Endothelial cell of umbilical vein (primary cell): ENCODE measurements around the gene IFITM2. TPM values are rescaled to one million over a fixed set of nuclear protein-coding genes. Genes with fewer than 3 reads are reported as not detected.

Experiments used
- BruUV-seq: library from RNA; stranded (reverse); fragments of 400-500 nt; replicated peaks from 2 replicates; lab custom pipeline; 2021; lab: Mats Ljungman, UMichigan
- CTCF ChIA-PET: fragments of 300-600, 350-600 bp; sonication (Branson Sonifier 250); formaldehyde crosslinking; loops from one replicate; lab custom pipeline; 2021; ENCODE audit warnings: antibody characterized with exemption, inconsistent platforms; lab: Charles Lee
- POLR2A ChIA-PET: fragments of 300-600, 350-600 bp; sonication (Branson Sonifier 250); formaldehyde crosslinking; loops from one replicate; lab custom pipeline; 2021; ENCODE audit warnings: antibody characterized with exemption, inconsistent platforms; lab: Charles Lee
- DNase-seq: peaks from one replicate; pipeline ENCODE4 v3.0.0-alpha.2; 2011; ENCODE audit warnings: low read depth, low spot score
- FAIRE-seq: peaks from 2 replicates; lab custom pipeline; 2011; peaks lifted over from hg19 to GRCh38; lab: Jason Lieb, UNC
- H2AFZ ChIP-seq: 2 replicates; pipeline ENCODE4 v1.6.0; 2012; ENCODE audit warnings: low read depth, low read length, control low read depth, inconsistent platforms
- H3K27ac ChIP-seq: 2 replicates; pipeline ENCODE4 v1.5.1; 2011; ENCODE audit warnings: low read depth, mild to moderate bottlenecking, control low read depth, low read length, moderate library complexity; ENCODE audit not compliant: insufficient read depth
- H3K27me3 ChIP-seq, 2 experiments: 2 replicates each; pipeline versions ENCODE4 v1.6.0 to v1.6.1; 2011; ENCODE audit warnings: low read length in 2 of 2, mixed read lengths in 1 of 2; ENCODE audit not compliant: control insufficient read depth in 2 of 2, insufficient read depth in 2 of 2
- H3K36me3 ChIP-seq, 2 experiments: 2 replicates in 1 of 2; 3 replicates in 1 of 2; pipeline ENCODE4 v1.5.1; 2011; ENCODE audit warnings: low read length in 2 of 2, mild to moderate bottlenecking in 1 of 2, moderate library complexity in 1 of 2; ENCODE audit not compliant: control insufficient read depth in 2 of 2, insufficient read depth in 2 of 2; ENCODE audit errors: extremely low read depth in 1 of 2
- H3K4me1 ChIP-seq: 3 replicates; pipeline ENCODE4 v1.5.1; 2011; ENCODE audit warnings: mild to moderate bottlenecking, low read length; ENCODE audit not compliant: control insufficient read depth, insufficient read depth; ENCODE audit errors: extremely low read depth
- H3K4me2 ChIP-seq: 2 replicates; pipeline ENCODE4 v1.6.1; 2011; ENCODE audit warnings: low read length, control low read depth, mixed read lengths; ENCODE audit not compliant: insufficient read depth
- H3K4me3 ChIP-seq, 3 experiments: fragments of 200-600 bp in 1 of 3; sonication (generic), shearing (Covaris generic) in 1 of 3; replicated peaks in 1 of 3; 2 replicates each; pipeline ENCODE4 v1.5.1; 2011 to 2016; ENCODE audit warnings: control low read depth in 3 of 3, low read length in 3 of 3, mild to moderate bottlenecking in 2 of 3, inconsistent platforms in 1 of 3, low read depth in 1 of 3, moderate library complexity in 1 of 3; ENCODE audit not compliant: insufficient read depth in 1 of 3
- H3K79me2 ChIP-seq: 2 replicates; pipeline ENCODE4 v1.6.0; 2012; ENCODE audit warnings: low read length, inconsistent platforms; ENCODE audit not compliant: control insufficient read depth, insufficient read depth
- H3K9ac ChIP-seq: replicated peaks from 2 replicates; pipeline ENCODE3; 2011; ENCODE audit warnings: low read length, control low read depth; ENCODE audit not compliant: insufficient read depth; ENCODE audit errors: extremely low read depth
- H3K9me1 ChIP-seq: replicated peaks from 3 replicates; pipeline ENCODE4 v1.6.0; 2011; ENCODE audit warnings: mild to moderate bottlenecking, low read length; ENCODE audit not compliant: control insufficient read depth, insufficient read depth; ENCODE audit errors: extremely low read depth
- H3K9me3 ChIP-seq: replicated peaks from 2 replicates; pipeline ENCODE4 v1.5.1; 2012; ENCODE audit warnings: low read length, inconsistent platforms; ENCODE audit not compliant: control insufficient read depth, insufficient read depth
- H4K20me1 ChIP-seq: replicated peaks from 2 replicates; pipeline ENCODE3; 2011; ENCODE audit warnings: mild to moderate bottlenecking, low read length; ENCODE audit not compliant: control insufficient read depth, insufficient read depth; ENCODE audit errors: extremely low read depth
- EZH2 ChIP-seq: IDR thresholded peaks from 2 replicates; pipeline ENCODE4 v1.6.1; 2012; ENCODE audit warnings: borderline replicate concordance, low read depth, mild to moderate bottlenecking, moderate library complexity, low read length, inconsistent platforms; ENCODE audit not compliant: severe bottlenecking
- FOS ChIP-seq: IDR thresholded peaks from 2 replicates; pipeline ENCODE4 v1.6.1; 2011; ENCODE audit warnings: mild to moderate bottlenecking, low read length, moderate library complexity, borderline replicate concordance; ENCODE audit not compliant: insufficient read depth
- GATA2 ChIP-seq: IDR thresholded peaks from 2 replicates; pipeline ENCODE4 v1.7.0; 2011; ENCODE audit warnings: low read depth, mild to moderate bottlenecking, moderate library complexity, mixed read lengths, low read length; ENCODE audit not compliant: insufficient read length, insufficient read depth
- JUN ChIP-seq: IDR thresholded peaks from 2 replicates; pipeline ENCODE4 v1.6.1; 2011; ENCODE audit warnings: borderline replicate concordance, low read depth; ENCODE audit not compliant: insufficient read length, insufficient read depth
- MAX ChIP-seq: IDR thresholded peaks from 2 replicates; pipeline ENCODE4 v1.6.1; 2011; ENCODE audit not compliant: insufficient read depth, insufficient read length
- MYC ChIP-seq: IDR thresholded peaks from one replicate; pipeline ENCODE4 v1.6.1; 2011; ENCODE audit warnings: mild to moderate bottlenecking, low read depth, low read length
- POLR2A ChIP-seq: IDR thresholded peaks from 2 replicates; pipeline ENCODE4 v1.6.1; 2012; ENCODE audit warnings: low read depth, mild to moderate bottlenecking, control low read depth, low read length
- POLR2AphosphoS5 ChIP-seq: IDR thresholded peaks from 2 replicates; pipeline ENCODE4 v1.6.1; 2012; ENCODE audit warnings: low read depth, mild to moderate bottlenecking, control low read depth, low read length, moderate library complexity; ENCODE audit not compliant: insufficient read depth
- dilution Hi-C: fragments of 300-500 bp; cut with MboI; formaldehyde crosslinking; loops from one replicate; pipeline ENCODE4 v1.15.0; 2019; ENCODE audit warnings: low sequenced_read_pairs; ENCODE audit not compliant: extremely low pct_ligation_motif_present
- intact Hi-C: fragments of 100-400 bp; cut with micrococcal nuclease; formaldehyde crosslinking; loops from one replicate; pipeline ENCODE4 v1.10.0; 2022
- polyA plus RNA-seq, 4 experiments: library from polyadenylated mRNA; depleted of rRNA in 3 of 4; stranded (reverse) in 3 of 4; unstranded in 1 of 4; fragments of >200 nt; gene quantifications; 2 replicates each; pipeline versions ENCODE4 v1.2.1 to v1.2.3, GENCODE V29; 2011 to 2012; ENCODE audit warnings: missing spikeins in 1 of 4
- total RNA-seq: library from RNA; stranded (reverse); gene quantifications from 2 replicates; pipeline ENCODE4 v1.2.3, GENCODE V29; 2021
- TF ChIP-seq, protein P1 (sequence below), 2 donors: IDR thresholded peaks; 1 replicate in 1 of 2; 2 replicates in 1 of 2; pipeline ENCODE4 v1.5.1; 2011; ENCODE audit warnings: low read length in 2 of 2, mild to moderate bottlenecking in 2 of 2, moderate library complexity in 2 of 2, control low read depth in 1 of 2, inconsistent platforms in 1 of 2, low read depth in 1 of 2; ENCODE audit not compliant: insufficient read depth in 1 of 2; ENCODE audit errors: extremely low read depth in 1 of 2

IFITM2 gene
- total and polyA plus RNA-seq, 2 donors (not counting 3 experiments of a cell fraction or from before 2014, with no cell fraction given), result 219 to 1,135 TPM

- no peak for DNase-seq
- dilution Hi-C loops (no loop called here), intact Hi-C loops (no loop called here)
These were observed 18.3 kb upstream of the IFITM2 start for GRCh38 chr11:289398-289711.

More at GRCh38 chr11:289398-289711, 18.3 kb upstream of the IFITM2 start:
- CTCF ChIA-PET, result interaction anchor here (1.5 to 2.2 kb wide), 2 partner anchors 16 to 39 kb away, joined by 3 to 11 read pairs; no protein-coding TSS in a partner anchor
- POLR2A ChIA-PET, result no interaction called here
- no peak for FAIRE-seq
- Histone ChIP-seq H3K4me3 (peak overlapping the region in 1 of 3 experiments; percentile 58), H3K4me2 (no peak overlapping the region), H3K79me2 (no peaks in the 10 kb centered on the region), H2AFZ (no peak overlapping the region), H3K9ac (no peak overlapping the region), H3K27ac (no peak overlapping the region), H3K27me3 (peaks cover 8% of the 10 kb centered on the region in 2 experiments), H3K36me3 (peaks cover 0 to 8% of the 10 kb centered on the region in 2 experiments), H4K20me1 (no peaks in the 10 kb centered on the region), H3K9me1 (no peaks in the 10 kb centered on the region), H3K9me3 (no peaks in the 10 kb centered on the region), H3K4me1 (peaks cover 3% of the 10 kb centered on the region)
- no peak for TF ChIP-seq EZH2
- no peak for TF ChIP-seq POLR2AphosphoS5
- TF ChIP-seq, protein P1, sequence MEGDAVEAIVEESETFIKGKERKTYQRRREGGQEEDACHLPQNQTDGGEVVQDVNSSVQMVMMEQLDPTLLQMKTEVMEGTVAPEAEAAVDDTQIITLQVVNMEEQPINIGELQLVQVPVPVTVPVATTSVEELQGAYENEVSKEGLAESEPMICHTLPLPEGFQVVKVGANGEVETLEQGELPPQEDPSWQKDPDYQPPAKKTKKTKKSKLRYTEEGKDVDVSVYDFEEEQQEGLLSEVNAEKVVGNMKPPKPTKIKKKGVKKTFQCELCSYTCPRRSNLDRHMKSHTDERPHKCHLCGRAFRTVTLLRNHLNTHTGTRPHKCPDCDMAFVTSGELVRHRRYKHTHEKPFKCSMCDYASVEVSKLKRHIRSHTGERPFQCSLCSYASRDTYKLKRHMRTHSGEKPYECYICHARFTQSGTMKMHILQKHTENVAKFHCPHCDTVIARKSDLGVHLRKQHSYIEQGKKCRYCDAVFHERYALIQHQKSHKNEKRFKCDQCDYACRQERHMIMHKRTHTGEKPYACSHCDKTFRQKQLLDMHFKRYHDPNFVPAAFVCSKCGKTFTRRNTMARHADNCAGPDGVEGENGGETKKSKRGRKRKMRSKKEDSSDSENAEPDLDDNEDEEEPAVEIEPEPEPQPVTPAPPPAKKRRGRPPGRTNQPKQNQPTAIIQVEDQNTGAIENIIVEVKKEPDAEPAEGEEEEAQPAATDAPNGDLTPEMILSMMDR (IDR thresholded peaks at IDR 0.05; ENCODE audit: extremely low read depth in 1 of 2, insufficient read depth in 1 of 2, low read depth in 1 of 2, low read length in 2 of 2), result no peak
- TF ChIP-seq MYC, result no peak
- no peak for TF ChIP-seq MAX
- no peak for TF ChIP-seq JUN
- no peak for TF ChIP-seq POLR2A
- TF ChIP-seq FOS, result no peak
- TF ChIP-seq GATA2, result no peak
- no TSS peak for BruUV-seq
